ENCODE data around the gene KRT33A.

GRCh38 chr17:41326173-41327145 is 24.2 kb downstream of the KRT33A start:
- TF ChIP-seq MAX (IDR thresholded peaks at IDR 0.05; ENCODE audit: low read depth, low read length), result no peak
- TF ChIP-seq CTCF (IDR thresholded peaks at IDR 0.05; ENCODE audit: low read depth, low read length), result no peak
- no peak for TF ChIP-seq POLR2A (IDR thresholded peaks at IDR 0.05; ENCODE audit: extremely low read depth, insufficient read length)
- no peak for TF ChIP-seq MYC (IDR thresholded peaks at IDR 0.05; ENCODE audit: low read depth, low read length)
